NK-92 (cell line): Measurements from ENCODE around the gene TRMT2A.

ENCODE experiments used
- DNase-seq: peaks from one replicate; lab custom pipeline; 2025; ENCODE audit not compliant: unreplicated experiment; lab: John Stamatoyannopoulos, UW

Gene TRMT2A

DNA sequence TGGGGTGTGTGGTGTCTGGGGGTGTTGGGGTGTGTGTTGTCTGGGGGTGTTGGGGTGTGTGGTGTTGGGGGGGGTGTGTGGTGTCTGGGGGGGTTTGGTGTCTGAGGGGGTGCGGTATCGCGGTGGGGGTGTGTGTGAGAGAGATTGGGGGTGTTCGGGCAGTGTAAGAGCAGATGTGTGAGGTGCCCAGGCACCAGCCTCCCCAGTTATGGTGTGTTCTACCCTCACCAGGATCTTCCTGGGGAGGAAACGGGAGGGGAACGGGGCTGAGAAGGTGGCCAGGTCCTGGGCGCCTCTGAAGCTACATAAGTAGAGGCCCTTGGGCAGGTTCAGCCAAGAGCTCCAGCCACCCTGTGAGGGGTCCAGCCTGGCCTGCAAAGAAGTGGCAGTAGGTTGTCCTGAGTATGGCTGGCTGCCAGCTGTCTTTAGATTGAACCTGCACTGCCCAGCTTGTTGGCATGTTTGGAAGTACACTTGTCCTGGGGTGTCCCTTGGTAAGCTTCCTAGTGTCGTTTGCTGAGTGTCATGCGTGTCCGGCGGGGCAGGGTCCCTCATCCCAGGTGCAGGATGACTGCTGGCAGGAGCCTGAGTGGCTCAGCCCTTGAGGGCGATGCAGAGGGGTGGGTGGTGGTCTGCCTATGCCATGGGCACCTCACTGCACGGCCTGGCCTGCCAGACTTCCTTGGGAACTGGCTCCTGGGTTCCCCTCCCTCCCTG, 6.5 kb upstream of the TRMT2A start:
- no peak for DNase-seq

DNA sequence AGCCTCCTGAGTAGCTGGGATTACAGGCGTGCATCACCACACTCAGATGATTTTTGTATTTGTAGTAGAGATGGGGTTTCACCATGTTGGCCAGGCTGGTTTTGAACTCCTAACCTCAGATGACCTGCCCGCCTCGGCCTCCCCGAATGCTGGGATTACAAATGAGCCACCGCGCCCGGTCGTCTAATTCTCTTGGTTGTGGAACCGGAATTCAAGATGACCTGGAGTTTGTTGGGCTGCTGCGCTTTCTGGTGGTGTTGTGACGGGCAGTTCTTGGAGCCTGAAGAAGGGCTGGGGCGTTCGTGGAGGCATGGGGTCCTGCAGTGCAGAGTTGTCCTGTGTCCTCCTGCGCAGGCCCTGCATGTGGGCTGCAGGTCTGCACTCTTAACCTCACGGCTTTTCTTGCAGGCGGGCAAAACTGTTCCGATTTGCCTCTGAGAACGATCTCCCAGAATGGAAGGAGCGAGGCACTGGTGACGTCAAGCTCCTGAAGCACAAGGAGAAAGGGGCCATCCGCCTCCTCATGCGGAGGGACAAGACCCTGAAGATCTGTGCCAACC, 4.9 kb upstream of the TRMT2A start:
- no peak for DNase-seq

DNA sequence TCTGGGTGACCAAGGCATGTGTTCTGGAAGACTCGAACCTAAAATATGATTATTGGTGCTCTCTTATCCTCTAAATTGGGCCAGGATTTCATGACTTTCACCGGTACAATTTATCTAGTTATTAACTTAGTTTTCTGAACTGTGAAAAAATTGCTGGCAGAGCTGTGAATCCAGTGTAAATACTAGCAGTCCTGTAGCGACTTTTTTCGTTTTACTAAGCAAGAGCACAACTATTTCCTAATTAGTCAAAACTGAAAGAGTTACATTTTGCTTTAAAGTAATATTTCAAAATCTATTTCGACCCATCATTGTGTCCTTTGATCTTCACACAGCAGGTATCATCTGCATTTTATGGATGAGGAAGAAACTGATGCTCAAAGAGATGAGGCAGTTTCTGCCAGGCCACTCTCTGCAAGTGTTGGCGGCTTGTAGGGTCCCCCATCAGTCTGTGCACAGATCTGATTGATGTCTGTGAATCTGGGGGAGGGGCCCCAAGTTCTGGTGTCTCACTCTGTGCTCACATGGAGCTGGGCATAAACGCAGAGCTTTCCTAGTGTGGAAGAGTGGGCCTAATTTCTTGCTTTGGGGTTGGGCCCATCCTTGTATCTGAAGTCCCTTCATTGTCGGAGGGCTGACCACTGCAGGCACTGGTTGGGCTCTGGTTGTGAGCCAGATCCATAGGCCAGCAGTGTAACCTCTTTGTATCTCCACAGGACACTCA, 1.4 kb upstream of the TRMT2A start:
- DNase-seq: no peak

DNA sequence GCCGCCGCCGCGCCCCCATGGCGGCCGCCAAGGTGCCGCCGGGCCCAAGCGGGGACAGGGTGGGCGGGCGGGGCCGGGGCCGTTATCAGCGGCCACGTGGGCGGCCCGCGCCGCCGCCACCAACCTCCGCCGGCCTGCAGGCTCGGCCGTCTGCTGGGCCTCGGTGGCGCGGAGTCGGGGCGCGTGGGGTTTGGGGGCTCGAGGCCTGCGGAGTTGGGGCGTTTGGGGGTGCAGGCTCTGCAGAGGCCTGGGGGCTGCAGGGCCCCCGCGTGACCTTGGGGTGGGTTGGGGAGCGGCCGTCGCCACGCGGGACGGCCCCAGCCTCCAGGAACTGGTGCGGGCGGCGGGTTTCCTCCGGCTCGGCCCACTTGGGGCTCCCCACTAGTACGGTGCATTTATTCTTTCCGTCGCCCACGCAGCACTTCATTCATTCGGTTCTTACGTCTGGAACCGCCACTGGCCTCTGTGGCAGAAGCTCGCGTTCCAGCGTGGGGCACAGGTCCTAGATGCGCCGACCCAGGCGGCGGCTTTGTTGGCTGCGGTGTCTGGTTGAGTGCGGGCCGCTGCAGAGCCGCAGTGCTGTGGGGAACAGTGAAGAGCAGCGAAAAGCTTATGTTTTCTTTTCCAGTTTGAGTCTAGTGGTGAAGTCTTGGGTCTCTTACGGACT, 740 bp upstream of the TRMT2A start:
- no peak for DNase-seq

DNA sequence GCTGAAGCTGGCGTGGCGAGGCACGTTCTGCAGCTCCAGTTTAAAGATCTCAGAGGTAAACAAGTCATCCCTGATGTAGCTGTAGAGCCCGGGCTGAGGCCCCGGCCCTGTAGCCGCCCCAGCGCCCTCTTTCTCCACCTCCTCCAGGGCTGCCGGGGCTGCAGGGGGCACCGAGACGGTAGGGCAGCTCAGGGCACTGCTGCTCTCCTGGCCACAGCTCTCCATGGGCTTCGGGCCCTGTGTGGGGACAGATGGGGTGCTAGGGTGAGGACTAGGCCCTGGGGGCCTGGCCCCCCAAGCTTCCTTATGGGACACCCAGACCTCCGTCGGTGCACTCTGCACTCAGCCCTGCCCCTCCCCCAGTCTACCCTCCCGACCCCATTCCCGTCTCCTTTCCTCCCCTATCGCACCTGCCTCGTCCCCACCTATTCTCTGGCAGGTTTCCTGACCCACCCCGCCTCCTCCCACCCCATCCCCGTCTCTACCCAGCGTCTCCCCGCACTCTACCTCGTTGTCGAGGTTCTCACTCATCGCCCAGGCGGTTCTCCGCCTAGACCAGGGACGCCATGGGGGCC, 563 bp downstream of the TRMT2A start:
- DNase-seq: no peak

DNA sequence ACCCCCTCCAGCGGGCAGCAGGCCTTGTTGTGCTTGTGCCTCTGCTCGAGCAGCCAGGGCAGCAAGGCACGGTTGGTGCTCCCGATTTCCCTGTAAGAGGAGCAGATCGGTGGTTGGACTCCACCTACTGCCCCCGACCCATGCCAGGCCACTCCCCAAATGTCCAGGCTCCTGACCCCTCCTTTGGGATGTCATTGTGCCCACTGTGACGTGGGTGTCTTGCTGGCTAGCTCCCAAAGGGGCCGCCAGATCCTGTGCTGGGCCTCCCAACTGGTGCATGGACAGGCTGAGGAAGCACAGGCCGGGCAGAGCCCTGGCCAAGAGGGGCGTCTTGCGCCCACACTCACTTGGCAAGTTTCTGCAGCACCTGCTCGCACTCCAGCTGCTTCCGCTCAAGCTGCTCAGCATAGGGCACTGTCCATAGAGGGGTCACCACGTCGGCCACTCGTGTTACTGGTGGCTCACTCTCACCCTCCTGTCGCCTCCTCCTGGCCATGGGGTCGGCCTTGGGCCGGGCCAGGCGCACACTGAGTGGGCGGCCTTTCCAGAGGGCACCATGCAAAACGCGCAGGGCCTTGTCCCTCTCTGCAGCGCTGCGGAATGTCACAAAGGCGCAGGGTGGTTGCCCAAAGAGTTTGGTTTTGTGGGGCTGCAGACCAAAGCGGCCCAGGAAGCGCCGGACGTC, 1.2 kb downstream of the TRMT2A start, which contains the start of gene RANBP1:
TSS of gene RANBP1 (plus strand) at position 414 of the 685 bp plus-strand sequence. CDS start at position 495, 81 bp downstream.
- DNase-seq: no peak

DNA sequence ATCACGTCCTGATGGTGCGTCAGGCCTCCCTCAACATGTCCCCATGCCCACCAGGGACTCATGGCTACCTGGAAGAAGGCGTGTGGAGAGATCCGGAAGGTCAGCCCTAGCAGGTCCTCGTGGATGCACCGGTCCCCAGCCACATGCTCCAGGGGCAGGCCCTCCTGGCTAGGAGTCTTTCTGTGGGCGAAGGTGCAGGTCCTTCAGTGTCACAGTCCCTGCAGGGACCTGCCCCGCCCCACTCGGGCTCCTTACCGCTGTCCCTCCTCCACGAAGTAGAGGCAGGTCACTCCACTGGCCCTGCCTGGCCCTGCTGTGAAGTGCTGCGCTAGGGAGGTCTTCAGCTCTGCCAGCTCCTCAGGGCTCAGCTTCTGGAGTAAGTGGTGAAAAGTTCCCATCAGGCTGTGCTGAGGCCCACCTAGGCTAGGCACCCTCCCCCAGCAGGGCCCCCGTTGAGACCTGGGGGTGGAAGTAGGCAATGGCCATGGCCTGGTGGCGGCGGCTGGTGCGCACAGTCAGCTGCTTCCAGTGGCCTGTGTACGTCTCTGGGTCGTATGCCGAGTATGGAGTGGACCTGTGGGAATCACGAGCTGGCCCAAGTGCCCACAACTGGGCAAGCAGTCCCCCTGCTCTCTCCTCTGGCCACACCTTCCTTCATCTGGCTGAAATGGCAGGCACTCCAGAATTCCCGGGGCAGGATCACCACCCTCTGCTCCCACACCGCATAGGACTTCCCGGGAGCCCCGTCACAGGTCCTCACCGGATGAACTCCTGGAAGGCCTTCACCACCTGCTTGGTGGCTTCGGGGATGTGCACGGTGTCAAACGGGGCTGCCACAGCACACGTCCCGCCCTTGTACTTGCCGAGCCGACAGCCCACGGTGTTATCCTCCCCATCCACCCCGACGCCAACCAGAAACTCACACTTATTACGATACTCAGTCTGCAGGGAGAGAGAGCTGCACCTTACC, 2.2 kb downstream of the TRMT2A start:
- DNase-seq: no peak

DNA sequence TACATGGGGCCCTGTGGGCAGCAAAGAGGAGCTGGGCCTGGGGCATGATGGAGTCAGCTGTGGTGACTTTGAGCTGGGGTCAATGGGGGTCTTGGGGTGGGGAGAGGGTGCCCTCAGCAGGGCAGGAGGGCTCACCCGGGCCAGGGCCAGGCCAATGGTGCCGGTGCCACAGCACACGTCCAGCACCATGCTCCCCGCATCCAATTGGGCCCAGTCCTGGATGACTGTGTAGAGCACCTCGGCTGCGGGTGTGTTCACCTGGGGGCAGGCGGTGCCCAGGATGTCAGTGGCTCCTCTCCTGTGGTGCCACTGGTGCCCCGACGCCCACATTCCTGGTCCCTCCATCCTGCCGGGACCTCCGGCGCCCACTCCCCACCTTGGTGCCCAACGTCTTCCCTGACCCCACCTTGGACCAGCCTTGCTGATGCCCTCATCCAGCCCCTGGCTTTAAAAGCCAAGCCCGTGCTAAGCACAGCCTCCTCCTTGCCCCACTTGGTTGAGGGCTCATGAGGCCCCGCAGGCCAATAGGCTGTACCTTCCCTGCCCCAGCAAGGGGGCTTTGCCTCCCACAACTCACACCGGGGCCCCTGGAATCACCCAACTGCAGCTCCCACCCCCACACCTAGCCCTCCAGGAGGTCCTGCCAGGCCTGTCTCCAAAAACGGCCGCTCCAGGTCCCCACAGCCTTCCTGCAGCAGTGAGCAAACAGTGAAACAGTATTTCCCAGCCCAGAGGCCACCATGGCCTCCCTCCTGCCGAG, 3.3 kb downstream of the TRMT2A start:
- DNase-seq: no peak

DNA sequence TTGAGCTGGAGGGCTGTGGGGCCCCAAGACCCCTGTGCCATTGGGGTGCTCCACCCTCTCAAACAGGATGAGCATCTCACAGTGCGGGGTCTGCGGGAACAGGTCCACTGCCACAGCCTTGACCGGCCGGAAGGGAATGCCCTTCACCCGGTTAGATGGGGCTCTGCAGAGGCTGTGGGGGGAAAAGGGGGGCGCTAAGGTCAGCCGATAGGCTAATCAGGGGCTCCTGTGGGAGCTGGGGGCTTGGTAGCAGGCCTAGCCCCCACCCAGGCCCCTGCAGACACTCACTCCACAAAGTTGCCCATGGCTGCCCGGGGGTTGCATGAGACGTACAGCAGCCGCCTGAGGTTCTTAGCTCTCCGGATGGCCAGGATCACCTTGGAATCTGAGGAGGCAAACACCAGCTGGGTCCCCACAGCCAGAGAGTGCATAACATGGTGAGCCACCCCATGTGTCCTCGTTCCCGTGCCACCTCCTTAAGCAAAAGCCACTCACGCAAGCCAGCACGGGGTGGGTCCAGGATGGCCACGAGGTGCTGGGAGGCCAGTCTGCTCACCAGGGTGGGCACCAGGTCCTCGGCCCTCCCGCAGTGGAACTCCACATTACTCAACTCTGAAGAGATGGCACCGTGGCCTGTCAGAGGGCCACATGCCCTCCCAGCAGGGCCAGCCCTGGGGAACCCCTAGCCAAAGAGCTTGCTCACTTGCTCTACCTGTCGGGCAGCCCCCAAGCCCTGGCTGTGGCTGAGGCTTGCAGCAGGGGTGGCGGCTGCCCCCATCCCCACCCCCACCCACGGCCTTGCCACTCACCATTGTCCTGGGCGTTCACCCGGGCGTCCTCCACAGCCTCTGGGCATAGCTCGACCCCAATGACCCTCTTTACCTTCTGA, 4.2 kb downstream of the TRMT2A start:
- no peak for DNase-seq

DNA sequence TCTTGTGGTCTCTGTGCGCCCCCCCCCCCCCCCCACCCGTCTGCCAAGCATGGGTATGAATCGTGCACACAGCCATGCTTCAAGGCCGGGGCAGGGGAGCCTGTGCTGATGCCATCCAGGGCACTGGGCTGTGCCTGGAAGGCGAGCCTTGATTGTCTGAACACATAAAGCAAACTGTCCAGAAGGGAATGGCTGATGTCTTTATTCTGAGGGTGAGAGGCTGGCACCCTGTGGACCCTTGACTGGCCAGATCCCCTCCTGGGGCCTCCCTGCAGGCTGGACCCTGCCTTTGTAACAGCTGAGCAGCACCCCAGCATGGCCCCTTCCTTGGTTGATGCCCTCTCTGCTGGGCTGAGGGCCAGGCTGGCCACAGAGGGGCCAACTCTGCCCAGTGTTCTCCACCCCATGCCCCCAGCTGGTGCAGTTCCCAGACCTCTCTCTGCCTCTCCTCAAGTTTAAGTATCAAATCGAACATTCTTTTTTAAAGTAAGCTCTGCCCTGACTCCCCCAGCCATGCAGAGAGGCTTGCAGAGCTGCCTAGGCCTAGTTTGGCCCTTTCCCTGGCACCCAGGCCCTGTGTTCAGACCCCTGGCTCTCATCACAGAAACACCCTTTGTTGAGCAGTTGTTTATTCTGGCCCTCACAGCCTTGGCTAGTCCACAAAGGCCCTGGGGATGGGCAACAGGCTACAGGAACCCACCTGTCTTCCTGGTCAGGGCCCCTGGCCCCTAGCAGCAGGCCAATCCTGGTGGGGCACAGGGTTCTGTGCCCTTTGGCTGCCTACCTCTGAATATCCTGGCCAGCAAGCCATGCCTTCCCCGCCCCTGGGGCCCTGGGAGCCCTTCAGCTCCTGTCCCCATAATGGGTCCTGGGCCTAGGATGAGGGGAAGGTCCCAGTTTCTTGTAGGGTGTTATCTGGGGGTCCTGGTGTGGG, 5.1 kb downstream of the TRMT2A start:
- no peak for DNase-seq

DNA sequence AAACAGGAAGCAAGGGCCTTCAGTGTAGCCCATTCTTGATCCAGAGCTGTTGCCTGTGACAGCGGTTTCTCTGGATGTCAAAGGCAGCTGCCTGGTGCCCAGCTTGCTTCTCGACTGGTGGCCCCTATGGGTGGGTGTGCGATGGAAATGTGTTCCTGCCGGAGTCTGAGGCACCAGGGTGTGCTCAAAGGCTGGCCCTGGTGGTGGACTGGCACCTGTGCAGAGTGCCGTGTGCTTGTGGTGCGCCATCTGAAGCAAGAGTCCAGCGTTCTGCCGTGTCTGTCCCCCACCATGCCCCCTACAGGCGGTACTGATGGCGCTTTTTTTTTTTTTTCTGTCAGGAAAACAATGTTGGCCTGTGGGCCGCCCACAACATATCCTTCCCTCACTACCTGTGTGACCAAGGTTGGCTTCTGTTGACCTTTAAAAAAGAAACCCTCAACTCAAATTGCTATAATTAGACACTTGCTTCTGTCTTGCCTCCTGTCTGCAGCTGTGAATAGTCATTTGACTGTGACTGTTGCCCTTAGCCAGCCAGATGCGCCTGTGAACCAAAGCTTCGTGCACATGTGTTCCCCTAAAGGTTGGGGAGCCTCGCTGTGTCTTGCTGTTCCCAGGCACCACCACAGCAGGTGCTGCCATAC, 5.9 kb downstream of the TRMT2A start:
- DNase-seq: no peak

DNA sequence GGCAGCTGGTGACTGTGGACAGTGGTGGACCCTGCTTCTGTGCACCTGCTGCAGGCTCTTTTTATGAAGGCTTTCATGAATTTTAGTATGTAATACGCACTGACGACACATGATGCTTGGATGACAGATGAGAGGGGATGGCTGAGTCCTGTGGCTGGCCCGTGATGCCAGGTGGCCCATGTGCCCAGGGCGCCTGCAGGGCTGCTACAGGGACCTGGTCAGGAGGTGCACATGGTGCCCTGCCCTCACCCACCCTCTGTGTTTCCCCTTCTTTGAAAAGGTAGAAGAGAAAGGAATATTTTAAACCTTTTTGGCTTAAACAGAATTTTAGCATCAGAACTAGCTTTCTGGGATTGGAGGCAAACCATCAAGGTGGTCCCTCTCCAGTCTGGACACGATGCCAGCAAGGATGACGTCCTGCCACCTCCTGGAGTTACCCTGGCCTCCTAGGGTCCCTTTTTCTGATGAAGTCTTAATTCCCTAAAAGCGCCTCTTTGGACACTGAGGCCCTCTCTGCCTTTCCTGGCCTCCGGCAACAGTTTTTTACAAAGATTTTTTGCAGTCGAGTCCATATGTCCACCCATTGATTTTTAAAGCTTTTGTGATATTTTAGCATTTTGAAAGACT, 6.6 kb downstream of the TRMT2A start:
- DNase-seq: no peak

DNA sequence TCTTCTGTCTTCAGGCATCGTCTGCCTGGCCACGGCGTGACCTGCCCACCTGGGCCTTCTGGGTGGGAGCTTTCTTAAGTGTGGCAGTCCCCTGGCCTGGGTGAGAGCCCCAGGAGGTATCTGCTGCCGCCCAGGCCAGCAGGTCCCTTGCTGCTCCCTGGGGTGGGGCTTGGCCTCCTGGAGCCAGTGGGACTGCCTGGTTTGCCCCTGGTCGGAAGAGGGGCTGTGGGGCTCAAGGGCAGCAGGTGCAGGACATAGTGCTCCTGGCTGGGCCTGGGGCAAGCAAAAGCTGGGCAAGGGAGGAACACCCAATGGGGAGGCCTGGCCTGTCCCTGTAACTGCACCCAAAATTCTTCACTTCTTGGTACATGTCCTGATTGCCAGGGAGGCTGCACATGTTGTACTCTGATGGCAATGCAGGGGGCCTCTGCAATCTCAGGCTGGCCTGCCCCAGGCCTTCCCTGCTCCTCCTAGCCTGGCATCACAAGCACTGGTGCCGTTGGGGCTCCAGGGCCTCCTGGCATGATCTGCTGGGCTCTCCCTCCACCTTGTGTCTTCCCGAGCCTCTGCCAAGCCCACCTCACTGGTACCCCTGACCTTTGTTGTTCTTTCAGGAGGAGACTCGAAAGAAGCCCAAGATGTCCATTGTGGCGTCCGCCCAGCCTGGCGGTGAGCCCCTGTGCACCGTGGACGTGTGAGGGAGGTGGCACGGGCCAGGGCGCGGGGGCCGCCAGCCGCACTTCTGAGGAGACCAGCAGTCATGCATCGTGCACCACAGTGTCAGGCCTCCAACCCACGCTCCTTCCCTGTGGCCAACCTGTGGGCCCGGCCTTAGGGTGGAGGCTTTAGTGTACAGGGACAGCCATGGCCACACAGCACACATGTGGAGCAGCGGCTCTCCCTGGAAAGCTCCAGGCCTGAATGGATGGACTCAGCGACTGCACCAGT, 7.3 kb downstream of the TRMT2A start:
- DNase-seq: no peak

DNA sequence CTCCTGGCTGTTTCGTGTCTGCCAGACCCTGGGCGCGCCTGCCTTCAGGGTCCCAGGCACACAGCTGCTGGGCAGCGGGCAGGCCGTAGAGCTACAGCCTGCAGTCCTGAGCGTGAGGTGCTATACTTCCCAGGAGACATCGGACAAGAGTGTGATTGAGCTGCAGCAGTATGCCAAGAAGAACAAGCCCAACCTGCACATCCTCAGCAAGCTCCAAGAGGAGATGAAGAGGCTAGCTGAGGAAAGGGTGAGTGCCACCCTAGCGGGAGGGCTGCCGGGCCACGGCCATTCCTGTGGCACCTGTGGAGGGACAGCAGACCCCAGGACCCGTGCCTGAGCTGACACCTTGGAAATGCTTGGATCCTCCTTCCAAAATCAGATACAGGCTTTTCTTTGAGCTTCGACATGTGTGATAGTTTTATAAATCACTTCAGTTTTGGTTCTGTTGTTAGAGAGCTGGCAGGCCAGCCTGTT, 8.2 kb downstream of the TRMT2A start:
- DNase-seq: no peak
